A549 (cell line): Measurements from ENCODE around the gene MAST3. TPM values are rescaled to one million over a fixed set of nuclear protein-coding genes. Genes with fewer than 3 reads are reported as not detected.

Experiments used
- ATAC-seq, 2 experiments: fragments of 200-7000 bp in 1 of 2; fragments of >200 bp in 1 of 2; cut with Nextera tagmentation in 1 of 2; cut with Tn5 transposase in 1 of 2; 3 replicates each; pipeline versions ENCODE4 v1.8.0 to v1.9.1; 2018 to 2020; ENCODE audit warnings: mild to moderate bottlenecking in 1 of 2, moderate library complexity in 1 of 2
- CTCF ChIA-PET: fragments of 300-600 bp; sonication (Branson Sonifier 250); formaldehyde crosslinking; extraction: SDS; loops from one replicate; lab custom pipeline; 2021; ENCODE audit warnings: antibody characterized with exemption, inconsistent platforms; lab: Yijun Ruan, JAX
- POLR2A ChIA-PET: fragments of 350-600 bp; formaldehyde crosslinking; extraction: SDS; loops from one replicate; lab custom pipeline; 2021; ENCODE audit warnings: antibody characterized with exemption, inconsistent platforms; lab: Yijun Ruan, JAX
- DNase-seq, 2 experiments: peaks; one replicate each; pipeline versions ENCODE4 v3.0.0 to v3.0.0-alpha.2; 2011 to 2016; ENCODE audit warnings: low read depth in 1 of 2, low spot score in 1 of 2
- FAIRE-seq: peaks from 2 replicates; lab custom pipeline; 2011; peaks lifted over from hg19 to GRCh38; lab: Jason Lieb, UNC
- H3K27ac ChIP-seq, 2 experiments: fragments of >200 bp; sonication (Bioruptor Twin); formaldehyde crosslinking; 3 replicates each; pipeline ENCODE4 v1.5.1; 2016 to 2017
- H3K4me1 ChIP-seq: fragments of >200 bp; sonication (Bioruptor Twin); formaldehyde crosslinking; 3 replicates; pipeline ENCODE4 v1.6.1; 2016
- H3K4me2 ChIP-seq: fragments of >200 bp; sonication (Bioruptor Twin); formaldehyde crosslinking; 3 replicates; pipeline ENCODE4 v1.6.1; 2016
- H3K4me3 ChIP-seq: fragments of >200 bp; sonication (Bioruptor Twin); formaldehyde crosslinking; 3 replicates; pipeline ENCODE4 v1.5.1; 2016
- H3K9me3 ChIP-seq: fragments of >200 bp; sonication (Bioruptor Twin); formaldehyde crosslinking; 3 replicates; pipeline ENCODE4 v1.6.1; 2016
- CHD2 ChIP-seq: fragments of 150-350 bp; IDR thresholded peaks from 2 replicates; pipeline ENCODE4 v1.6.1; 2014; ENCODE audit warnings: low read length; ENCODE audit not compliant: partially characterized antibody
- E2F6 ChIP-seq: IDR thresholded peaks from 2 replicates; pipeline ENCODE4 v1.6.1; 2012; ENCODE audit warnings: low read depth, borderline replicate concordance
- EHF ChIP-seq: fragments of 250-450 bp; sonication (Bioruptor Pico); IDR thresholded peaks from 2 replicates; pipeline ENCODE4 v1.5.0; 2020; ENCODE audit warnings: mild to moderate bottlenecking
- EP300 ChIP-seq, 2 experiments: fragments of >200 bp; sonication (Bioruptor Twin); formaldehyde crosslinking; IDR thresholded peaks; 2 replicates in 1 of 2; 3 replicates in 1 of 2; pipeline ENCODE4 v1.6.1; 2016 to 2017
- GATA3 ChIP-seq: IDR thresholded peaks from 2 replicates; pipeline ENCODE4 v1.6.1; 2012; ENCODE audit warnings: borderline replicate concordance
- HEYL ChIP-seq: fragments of 250-450 bp; sonication (Bioruptor Pico); IDR thresholded peaks from 2 replicates; pipeline ENCODE4 v1.8.0; 2021; ENCODE audit warnings: mild to moderate bottlenecking, moderate library complexity
- HOXA7 ChIP-seq: fragments of 250-450 bp; sonication (Bioruptor Pico); IDR thresholded peaks from 2 replicates; pipeline ENCODE4 v1.5.0; 2020; ENCODE audit warnings: mild to moderate bottlenecking, moderate library complexity
- HOXB5 ChIP-seq: fragments of 250-450 bp; sonication (Bioruptor Pico); IDR thresholded peaks from 2 replicates; pipeline ENCODE4 v1.5.0; 2020; ENCODE audit warnings: mild to moderate bottlenecking, moderate library complexity
- KDM1A ChIP-seq: fragments of 200-600 bp; sonication (generic); IDR thresholded peaks from 2 replicates; pipeline ENCODE4 v1.6.1; 2016; ENCODE audit warnings: low read depth, mild to moderate bottlenecking
- MAZ ChIP-seq: fragments of 150-350 bp; IDR thresholded peaks from 2 replicates; pipeline ENCODE4 v1.6.1; 2014; ENCODE audit warnings: antibody characterized with exemption, low read depth, low read length, borderline replicate concordance
- MYC ChIP-seq: IDR thresholded peaks from 2 replicates; pipeline ENCODE4 v1.6.1; 2012; ENCODE audit warnings: mild to moderate bottlenecking, inconsistent platforms, low read length, improper control_type of control experiment, borderline replicate concordance
- NFE2L2 ChIP-seq: fragments of 150-350 bp; conservative IDR thresholded peaks from 2 replicates; pipeline ENCODE4 v1.6.1; 2014; ENCODE audit warnings: low read length
- NPAS2 ChIP-seq: fragments of 250-450 bp; sonication (Bioruptor Pico); IDR thresholded peaks from 2 replicates; pipeline ENCODE4 v1.8.0; 2022; ENCODE audit warnings: mild to moderate bottlenecking, moderate library complexity, borderline replicate concordance
- NR3C1 ChIP-seq: fragments of >200 bp; sonication (Bioruptor Twin); formaldehyde crosslinking; IDR thresholded peaks from 3 replicates; pipeline ENCODE4 v1.6.1; 2017
- POLR2A ChIP-seq: IDR thresholded peaks from 2 replicates; pipeline ENCODE4 v1.6.1; 2012; ENCODE audit warnings: mild to moderate bottlenecking, low read length
- RARB ChIP-seq: fragments of 250-450 bp; sonication (Bioruptor Pico); IDR thresholded peaks from 2 replicates; pipeline ENCODE4 v1.8.0; 2021; ENCODE audit warnings: mild to moderate bottlenecking, moderate library complexity
- RCOR1 ChIP-seq: fragments of 150-350 bp; IDR thresholded peaks from 2 replicates; pipeline ENCODE4 v1.6.1; 2014; ENCODE audit warnings: antibody characterized with exemption, low read length, low read depth
- RNF2 ChIP-seq: fragments of 200-600 bp; sonication (generic); IDR thresholded peaks from 2 replicates; pipeline ENCODE4 v1.6.1; 2016; ENCODE audit warnings: low read depth, mild to moderate bottlenecking, antibody characterized with exemption, moderate library complexity, borderline replicate concordance
- SMC3 ChIP-seq: fragments of >200 bp; sonication (Bioruptor Twin); formaldehyde crosslinking; IDR thresholded peaks from 3 replicates; pipeline ENCODE4 v1.6.1; 2018; ENCODE audit warnings: inconsistent platforms
- TP53 ChIP-seq: fragments of 250-450 bp; sonication (Bioruptor Pico); IDR thresholded peaks from 2 replicates; pipeline ENCODE4 v1.5.0; 2021; ENCODE audit warnings: mild to moderate bottlenecking, moderate library complexity
- ZFP36 ChIP-seq: fragments of 450-650 bp; IDR thresholded peaks from 2 replicates; pipeline ENCODE4 v1.6.1; 2014; ENCODE audit warnings: borderline replicate concordance; ENCODE audit not compliant: partially characterized antibody
- ZNF302 ChIP-seq: fragments of 250-450 bp; sonication (Bioruptor Pico); IDR thresholded peaks from 2 replicates; pipeline ENCODE4 v1.9.0; 2021; ENCODE audit warnings: inconsistent platforms, mild to moderate bottlenecking, moderate library complexity
- WGBS: methylation state at CpG from one replicate; pipeline ENCODE4 v1.1.6; 2017; ENCODE audit errors: missing lambda C conversion rate; 5-methylcytosine and 5-hydroxymethylcytosine counted together
- polyA plus RNA-seq, 4 experiments: library from polyadenylated mRNA; depleted of rRNA in 3 of 4; stranded (reverse); fragments of >200 nt; fragmentation: RNase III in 1 of 4; extraction: RNeasy Plus Mini Kit Qiagen cat#74134 plus additional on column Dnase treatment in 1 of 4; gene quantifications; 2 replicates in 3 of 4; 3 replicates in 1 of 4; pipeline ENCODE4 v1.2.3, GENCODE V29; 2011 to 2017
- TF ChIP-seq, protein P1 (sequence below): fragments of >200 bp; sonication (Bioruptor Twin); formaldehyde crosslinking; IDR thresholded peaks from 2 replicates; pipeline ENCODE4 v1.6.1; 2016
- TF ChIP-seq, protein P2 (sequence below): fragments of 250-450 bp; sonication (Bioruptor Pico); IDR thresholded peaks from 2 replicates; pipeline ENCODE4 v1.5.0; 2020; ENCODE audit warnings: low read depth, mild to moderate bottlenecking, moderate library complexity
- TF ChIP-seq, protein P3 (sequence below): fragments of 450-650 bp; IDR thresholded peaks from 2 replicates; pipeline ENCODE4 v1.6.1; 2014; ENCODE audit warnings: antibody characterized with exemption

The MAST3 gene
- polyA plus RNA-seq, 2 of the 4 experiments (the other 2 are of a cell fraction): 1.3 to 2.5 TPM

DNA sequence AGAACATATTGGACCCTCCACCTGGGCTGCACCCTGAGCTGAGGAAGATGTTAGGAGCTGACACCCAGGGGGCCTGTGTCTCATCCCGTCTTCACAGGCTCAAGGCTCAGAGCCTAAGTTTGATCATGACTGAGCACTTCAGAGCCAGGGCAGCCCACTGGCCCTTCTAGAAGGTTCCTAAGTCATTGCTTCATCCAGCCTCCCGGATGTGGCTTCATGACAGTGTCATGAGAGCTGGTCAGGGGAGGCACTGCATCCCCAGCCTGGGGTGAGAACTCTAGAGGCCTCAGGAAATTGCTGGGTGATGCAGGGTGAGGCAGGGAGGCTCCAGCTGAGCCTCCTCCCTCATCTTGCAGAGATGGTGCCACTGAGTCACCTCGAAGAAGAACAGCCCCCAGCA lies 30.5 kb downstream of the MAST3 start:
- H3K4me1 ChIP-seq: no peaks in the 10 kb centered on the region
- POLR2A ChIA-PET: interaction anchor here (1.2 kb wide), 1 partner anchor 24 kb away, joined by 4 read pairs; the partner anchor contains the start of gene PIK3R2
- ATAC-seq (no peak), DNase-seq (no peak), FAIRE-seq (no peak)
- no peak for TF ChIP-seq RCOR1
- no peak for TF ChIP-seq POLR2A
- TF ChIP-seq, protein P1, sequence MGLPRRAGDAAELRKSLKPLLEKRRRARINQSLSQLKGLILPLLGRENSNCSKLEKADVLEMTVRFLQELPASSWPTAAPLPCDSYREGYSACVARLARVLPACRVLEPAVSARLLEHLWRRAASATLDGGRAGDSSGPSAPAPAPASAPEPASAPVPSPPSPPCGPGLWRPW: no peak
- TF ChIP-seq NR3C1: no peak
- no peak overlapping the region for H3K27ac ChIP-seq
- no peak overlapping the region for H3K4me3 ChIP-seq
- H3K4me2 ChIP-seq: no peak overlapping the region
- CTCF ChIA-PET: interaction anchor here (1.0 to 2.0 kb wide), 3 partner anchors 12 to 40 kb away, joined by 3 to 4 read pairs (median 3); no protein-coding TSS in a partner anchor
- 70% methylated on average over 2 of the region's 3 CpGs for WGBS
- H3K9me3 ChIP-seq: no peaks in the 10 kb centered on the region

DNA sequence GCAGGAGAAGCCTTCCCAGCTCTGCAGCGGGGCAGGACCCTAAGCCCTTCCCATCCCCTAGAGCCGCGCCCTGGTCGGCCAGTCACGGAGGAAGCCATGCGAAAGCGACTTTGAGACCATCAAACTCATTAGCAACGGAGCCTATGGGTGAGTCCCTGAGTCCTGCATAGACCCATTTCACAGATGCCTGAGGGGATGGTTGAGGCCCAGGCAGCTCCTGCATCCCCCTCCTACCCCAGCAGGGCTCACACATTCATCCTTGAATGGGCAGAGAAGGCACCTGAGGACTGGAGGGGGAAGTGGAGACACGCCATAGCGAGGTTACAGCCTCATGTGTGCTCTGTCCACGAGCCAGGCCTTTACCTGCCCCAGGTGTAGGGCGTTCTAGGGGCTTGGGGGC lies 31.2 kb downstream of the MAST3 start:
- no peaks in the 10 kb centered on the region for H3K9me3 ChIP-seq
- no peak overlapping the region for H3K27ac ChIP-seq
- 93% methylated on average over 5 of the region's 12 CpGs for WGBS
- H3K4me1 ChIP-seq: no peaks in the 10 kb centered on the region
- no peak overlapping the region for H3K4me2 ChIP-seq
- POLR2A ChIA-PET: interaction anchor here (1.2 kb wide), 1 partner anchor 24 kb away, joined by 4 read pairs; the partner anchor contains the start of gene PIK3R2
- ATAC-seq: no peak
- TF ChIP-seq HOXA7: no peak
- TF ChIP-seq HOXB5 (CRISPR knock-in tag): no peak
- no peak for TF ChIP-seq NFE2L2
- TF ChIP-seq, protein P2, sequence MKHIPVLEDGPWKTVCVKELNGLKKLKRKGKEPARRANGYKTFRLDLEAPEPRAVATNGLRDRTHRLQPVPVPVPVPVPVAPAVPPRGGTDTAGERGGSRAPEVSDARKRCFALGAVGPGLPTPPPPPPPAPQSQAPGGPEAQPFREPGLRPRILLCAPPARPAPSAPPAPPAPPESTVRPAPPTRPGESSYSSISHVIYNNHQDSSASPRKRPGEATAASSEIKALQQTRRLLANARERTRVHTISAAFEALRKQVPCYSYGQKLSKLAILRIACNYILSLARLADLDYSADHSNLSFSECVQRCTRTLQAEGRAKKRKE (CRISPR knock-in tag): no peak
- TF ChIP-seq MAZ: no peak
- TF ChIP-seq GATA3: no peak
- TF ChIP-seq NPAS2 (CRISPR knock-in tag): no peak
- no peak for TF ChIP-seq RARB (CRISPR knock-in tag)
- no peak for TF ChIP-seq TP53
- CTCF ChIA-PET: interaction anchor here (0.8 to 2.0 kb wide), 4 partner anchors 12 to 39 kb away, joined by 3 to 5 read pairs (median 4); no protein-coding TSS in a partner anchor
- no peak for DNase-seq
- FAIRE-seq: no peak
- H3K4me3 ChIP-seq: no peak overlapping the region

DNA sequence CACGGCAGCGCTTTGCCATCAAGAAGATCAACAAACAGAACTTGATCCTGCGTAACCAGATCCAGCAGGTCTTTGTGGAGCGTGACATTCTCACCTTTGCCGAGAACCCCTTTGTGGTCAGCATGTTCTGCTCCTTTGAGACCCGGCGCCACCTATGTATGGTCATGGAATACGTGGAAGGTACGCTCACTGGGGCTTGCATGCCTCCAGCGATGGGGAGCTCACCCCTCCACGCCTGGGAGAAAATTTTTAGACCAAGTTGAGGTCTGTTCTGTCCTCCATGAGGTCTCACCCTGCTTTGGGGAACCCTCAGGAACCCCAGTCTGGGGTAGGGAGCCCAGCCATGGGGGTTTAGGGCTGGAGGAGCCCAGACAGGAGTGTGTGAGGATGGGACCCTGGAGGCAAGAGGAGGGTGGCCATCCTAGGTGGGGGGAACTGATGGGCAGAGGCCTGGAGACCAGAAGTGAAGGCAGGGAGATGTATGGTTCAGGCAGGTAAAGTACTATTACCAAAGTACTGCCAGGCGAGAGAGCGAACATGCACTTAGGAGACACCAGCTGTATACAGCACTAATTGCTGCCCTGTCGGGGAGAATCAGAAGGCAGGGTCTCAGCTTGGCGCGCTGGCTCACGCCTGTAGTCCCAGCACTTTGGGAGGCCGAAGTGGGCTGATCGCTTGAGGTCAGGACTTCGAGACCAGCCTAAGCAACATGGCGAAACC lies 33.1 kb downstream of the MAST3 start:
- ATAC-seq (no peak), DNase-seq (no peak), FAIRE-seq (no peak)
- CTCF ChIA-PET: interaction anchor here (1.3 to 1.8 kb wide), 2 partner anchors 8 to 21 kb away, joined by 3 to 6 read pairs; partner anchors contain the start of gene PIK3R2
- no peak overlapping the region for H3K27ac ChIP-seq
- TF ChIP-seq ZFP36 (peak; percentile 27), KDM1A (0 out of 2 replicates have a peak, but pooled peaks have one; percentile 43), ZNF302 (CRISPR knock-in tag) (no peak)
- POLR2A ChIA-PET: no interaction called here
- no peak overlapping the region for H3K4me2 ChIP-seq
- H3K4me3 ChIP-seq: no peak overlapping the region
- H3K4me1 ChIP-seq: 0 out of 3 replicates have a peak, but pooled peaks cover 1% of the 10 kb centered on the region
- no peaks in the 10 kb centered on the region for H3K9me3 ChIP-seq
- WGBS: 90% methylated on average over 20 of the region's 21 CpGs

DNA sequence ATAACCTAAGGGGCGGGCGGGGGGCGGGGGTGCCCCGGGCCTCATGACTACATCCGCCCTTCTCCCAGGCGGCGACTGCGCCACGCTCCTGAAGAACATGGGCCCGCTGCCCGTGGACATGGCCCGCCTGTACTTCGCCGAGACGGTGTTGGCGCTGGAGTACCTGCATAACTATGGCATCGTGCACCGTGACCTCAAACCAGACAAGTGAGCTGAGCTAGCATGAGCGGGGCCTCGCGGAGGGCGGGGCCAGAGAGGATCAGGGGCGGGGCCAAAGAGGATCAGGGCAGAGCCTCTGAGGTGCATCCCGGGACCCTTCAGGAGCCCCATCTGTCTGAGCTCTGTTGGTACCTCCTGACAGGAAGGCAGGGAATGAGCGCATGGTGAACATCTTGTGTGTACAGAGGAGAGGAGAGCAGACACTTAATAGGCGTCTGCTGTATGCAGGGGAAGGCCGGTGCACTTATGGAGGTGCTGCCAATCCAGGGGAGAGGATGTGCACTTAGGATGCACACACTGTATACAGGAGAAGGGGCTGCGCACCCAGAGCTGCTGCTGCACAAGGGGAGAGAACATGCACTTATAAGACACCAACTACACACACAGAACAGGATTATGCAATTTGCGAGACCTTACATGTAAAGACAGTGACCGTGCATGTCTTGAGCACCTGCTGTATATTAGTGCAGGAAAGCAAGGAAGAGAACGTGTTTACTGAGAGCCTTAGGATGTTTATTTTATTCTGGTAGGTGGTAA lies 34.4 kb downstream of the MAST3 start:
- H3K4me3 ChIP-seq: no peak overlapping the region
- H3K27ac ChIP-seq: no peak overlapping the region
- ChIA-PET POLR2A (no interaction called here), CTCF (interaction anchor here (1.3 to 1.8 kb wide), 2 partner anchors 9 to 20 kb away, joined by 3 to 6 read pairs; partner anchors contain the start of gene PIK3R2)
- no peak overlapping the region for H3K4me2 ChIP-seq
- TF ChIP-seq POLR2A (no peak), E2F6 (no peak), SMC3 (no peak), EHF (CRISPR knock-in tag) (no peak), ZNF302 (CRISPR knock-in tag) (no peak), CHD2 (no peak), NPAS2 (CRISPR knock-in tag) (no peak), EP300 (IDR thresholded peaks at IDR 0.05) (no peak), RCOR1 (no peak), RNF2 (no peak), MYC (no peak), HEYL (CRISPR knock-in tag) (no peak), HOXA7 (no peak), NR3C1 (no peak)
- TF ChIP-seq, protein P3, sequence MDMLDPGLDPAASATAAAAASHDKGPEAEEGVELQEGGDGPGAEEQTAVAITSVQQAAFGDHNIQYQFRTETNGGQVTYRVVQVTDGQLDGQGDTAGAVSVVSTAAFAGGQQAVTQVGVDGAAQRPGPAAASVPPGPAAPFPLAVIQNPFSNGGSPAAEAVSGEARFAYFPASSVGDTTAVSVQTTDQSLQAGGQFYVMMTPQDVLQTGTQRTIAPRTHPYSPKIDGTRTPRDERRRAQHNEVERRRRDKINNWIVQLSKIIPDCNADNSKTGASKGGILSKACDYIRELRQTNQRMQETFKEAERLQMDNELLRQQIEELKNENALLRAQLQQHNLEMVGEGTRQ: no peak
- TF ChIP-seq, protein P1: no peak
- TF ChIP-seq, all 56 proteins: peak for 0
- peak; percentile 71 to 80; a peak in 5 of 6 replicates for ATAC-seq
- DNase-seq: no peak
- Histone ChIP-seq H3K4me1 (0 out of 3 replicates have a peak, but pooled peaks cover 9% of the 10 kb centered on the region), H3K9me3 (no peaks in the 10 kb centered on the region)
- WGBS: 75% methylated on average over 16 of the region's 31 CpGs
- no peak for FAIRE-seq
